HG03378 (cell line): ENCODE measurements around the gene ZNF814.
"Not testable (repeated sequence)": the region's sequence is repeated elsewhere in the genome, so short reads cannot be mapped to it uniquely, and the experiment has no call there.

ENCODE experiments used
- ATAC-seq: cut with Tn5 transposase; IDR thresholded peaks from one replicate; pipeline ENCODE4 v1.9.1; 2021; ENCODE audit warnings: mild to moderate bottlenecking, moderate library complexity; ENCODE audit not compliant: unreplicated experiment

ZNF814 gene

DNA sequence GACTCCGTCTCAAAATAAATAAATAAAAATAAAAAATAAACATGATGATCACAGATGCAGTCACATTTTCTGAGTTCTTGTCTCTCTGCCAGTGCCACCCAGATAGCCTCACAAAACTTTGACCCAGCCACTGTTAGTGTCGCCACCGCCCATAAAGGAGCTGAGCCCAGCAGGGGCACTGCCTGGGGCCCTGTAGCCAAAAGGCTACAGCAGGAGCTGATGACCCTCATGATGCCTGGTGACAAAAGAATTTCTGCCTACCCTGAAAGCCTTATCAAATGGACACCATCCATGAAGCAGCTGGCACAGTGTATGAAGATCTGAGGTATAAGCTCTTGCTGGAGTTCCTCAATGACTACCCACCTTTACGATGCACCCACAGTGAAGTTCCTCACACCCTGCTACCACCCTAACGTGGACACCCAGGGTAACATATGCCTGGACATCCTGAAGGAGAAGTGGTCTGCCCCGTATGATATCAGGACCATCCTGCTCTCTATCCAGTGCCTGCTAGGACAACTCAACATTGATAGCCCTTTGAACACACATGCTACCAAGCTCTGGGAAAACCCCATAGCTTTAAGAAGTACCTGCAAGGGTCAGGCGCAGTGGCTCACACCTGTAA lies 20.9 kb downstream of the ZNF814 start:
- no peak for ATAC-seq

DNA sequence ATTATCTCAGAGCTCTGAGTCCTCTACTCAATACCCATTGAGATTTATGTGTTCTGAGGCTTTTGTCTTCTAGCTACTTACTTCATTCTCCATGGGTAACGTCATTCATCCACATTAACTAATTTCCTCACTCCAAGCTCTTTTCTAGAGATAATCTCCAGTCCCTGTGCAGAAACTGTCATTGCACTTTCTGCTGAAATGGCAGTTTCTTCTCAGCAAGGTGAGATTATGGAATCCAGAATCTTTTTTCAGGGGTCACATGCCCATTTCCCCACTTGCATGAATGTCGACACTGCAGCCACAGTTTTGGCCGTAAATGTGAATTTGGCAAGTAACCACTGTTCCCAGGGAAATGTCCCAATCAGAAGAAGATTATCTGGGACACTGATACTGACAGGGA lies 26.5 kb downstream of the ZNF814 start:
- not testable (repeated sequence) for ATAC-seq

DNA sequence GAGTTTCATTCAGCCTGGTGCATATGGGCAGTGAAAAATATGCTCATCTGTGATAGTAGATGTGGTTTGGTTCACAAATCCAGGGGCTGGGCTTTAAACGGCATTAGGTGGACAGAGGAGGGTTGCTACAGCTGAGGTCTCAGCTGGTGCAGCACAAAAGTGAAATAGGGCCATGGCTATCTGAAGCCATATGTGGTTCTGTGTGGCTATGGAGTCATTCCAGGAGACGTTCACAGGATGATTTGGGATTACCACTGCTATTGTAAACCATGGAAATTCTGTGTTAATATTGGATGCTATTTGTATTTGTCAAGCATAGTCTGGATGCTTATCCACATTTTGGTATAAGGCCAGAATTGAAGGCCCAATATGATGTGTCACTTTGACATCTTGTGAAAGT lies 34.7 kb downstream of the ZNF814 start:
- ATAC-seq, result not testable (repeated sequence)

DNA sequence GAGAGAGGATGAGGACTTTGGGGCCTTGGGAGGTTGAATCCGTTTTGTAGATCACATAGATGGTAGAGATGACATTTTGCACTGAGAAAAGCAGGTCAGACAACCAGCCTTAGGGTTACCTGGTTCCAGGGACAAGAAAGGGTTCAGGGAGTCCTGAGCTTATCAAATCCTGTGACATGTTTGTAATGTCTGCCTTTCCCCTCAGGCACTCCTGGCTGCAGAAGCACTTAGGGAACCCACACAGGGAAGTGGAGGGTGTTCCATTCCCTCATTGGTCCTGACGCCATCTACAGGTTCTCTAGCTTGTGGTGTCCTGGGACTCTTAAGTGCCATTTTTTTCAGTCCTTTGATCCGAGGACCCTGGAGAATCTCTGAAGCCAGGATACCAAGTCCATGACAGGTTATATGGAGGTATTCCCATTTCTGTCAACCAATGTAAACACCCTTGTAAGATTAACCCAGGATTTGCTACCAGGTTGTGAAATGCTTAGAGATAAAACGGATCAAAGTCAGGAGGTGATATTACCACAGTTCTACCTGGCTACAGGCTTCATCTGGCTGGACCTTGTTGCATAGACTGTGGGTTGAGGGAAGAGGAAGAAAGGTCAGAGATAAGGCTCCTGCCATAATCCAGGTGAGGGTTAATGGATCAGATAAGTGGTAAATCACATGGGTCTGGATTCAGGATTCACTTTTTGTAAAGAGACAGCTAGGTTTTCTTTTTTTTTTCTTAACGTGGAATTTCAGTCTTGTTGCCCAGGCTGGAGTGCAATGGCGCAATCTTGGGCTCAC lies 36.8 kb downstream of the ZNF814 start:
- not testable (repeated sequence) for ATAC-seq

DNA sequence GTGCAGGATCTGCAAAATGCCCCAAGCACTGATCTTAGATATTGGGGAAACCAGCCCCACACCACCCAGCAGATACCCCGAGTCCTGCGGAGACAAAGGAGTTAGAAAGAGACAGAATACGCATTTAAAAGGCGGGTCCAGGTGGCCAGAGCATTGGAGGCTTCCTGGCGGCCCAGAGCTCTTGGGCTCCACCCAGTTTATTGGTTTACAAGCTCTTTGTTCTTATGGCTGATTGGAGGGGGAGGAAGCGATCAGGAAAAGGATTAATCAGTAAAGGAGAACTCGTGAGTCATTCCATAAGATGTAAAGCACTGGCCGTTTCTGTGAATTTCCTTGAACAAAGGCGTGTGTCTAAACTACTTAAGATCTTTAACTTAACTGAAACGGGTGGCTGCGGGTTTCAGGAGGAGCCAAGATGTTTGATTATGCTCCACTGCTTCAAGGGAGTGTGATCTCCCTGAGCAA lies 38.3 kb downstream of the ZNF814 start:
- no peak for ATAC-seq

DNA sequence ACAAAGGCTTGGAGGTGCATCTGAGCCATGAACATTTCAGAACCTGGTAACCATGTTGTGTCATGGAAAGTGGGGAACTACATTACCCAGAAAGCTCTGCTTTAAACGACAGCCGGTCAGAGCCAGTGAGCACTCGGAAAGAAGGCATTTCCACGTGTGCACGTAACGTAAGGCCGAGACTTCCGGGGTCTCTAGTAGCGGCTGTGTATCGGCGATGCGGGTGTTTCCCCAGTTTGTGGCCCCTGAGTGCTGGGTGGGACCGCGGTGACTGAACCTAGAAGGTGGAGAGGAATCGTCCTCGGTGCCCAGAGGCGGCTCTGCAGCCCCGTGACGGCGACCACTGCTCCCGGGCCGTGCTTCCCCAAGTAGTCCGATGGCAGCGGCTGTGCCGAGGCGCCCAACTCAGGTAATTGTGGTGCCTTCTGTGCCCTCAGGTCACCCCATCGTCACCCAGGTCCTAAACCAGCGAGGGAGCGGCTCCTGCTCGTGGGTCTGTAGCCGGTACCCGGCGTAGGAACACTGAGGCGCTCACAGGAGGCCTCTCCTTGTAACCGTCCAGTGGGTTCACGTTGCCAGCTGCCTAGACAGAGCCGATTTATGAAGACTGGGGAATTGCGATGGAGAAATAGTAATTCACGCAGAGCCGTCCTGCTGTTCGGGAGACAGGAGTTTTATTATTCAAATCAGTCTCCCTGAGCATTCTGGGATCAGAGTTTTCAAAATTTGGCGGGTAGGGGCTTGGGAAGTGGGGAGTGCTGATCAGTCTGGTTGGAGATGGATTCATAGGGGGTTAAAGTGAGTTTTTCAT lies 39.0 kb downstream of the ZNF814 start, which contains the start of gene ZNF587:
Gene ZNF587 (plus strand): TSS at position 194 of the 808 bp plus-strand sequence. CDS start 180 bp downstream, at position 374.
- peak; percentile 89 for ATAC-seq

DNA sequence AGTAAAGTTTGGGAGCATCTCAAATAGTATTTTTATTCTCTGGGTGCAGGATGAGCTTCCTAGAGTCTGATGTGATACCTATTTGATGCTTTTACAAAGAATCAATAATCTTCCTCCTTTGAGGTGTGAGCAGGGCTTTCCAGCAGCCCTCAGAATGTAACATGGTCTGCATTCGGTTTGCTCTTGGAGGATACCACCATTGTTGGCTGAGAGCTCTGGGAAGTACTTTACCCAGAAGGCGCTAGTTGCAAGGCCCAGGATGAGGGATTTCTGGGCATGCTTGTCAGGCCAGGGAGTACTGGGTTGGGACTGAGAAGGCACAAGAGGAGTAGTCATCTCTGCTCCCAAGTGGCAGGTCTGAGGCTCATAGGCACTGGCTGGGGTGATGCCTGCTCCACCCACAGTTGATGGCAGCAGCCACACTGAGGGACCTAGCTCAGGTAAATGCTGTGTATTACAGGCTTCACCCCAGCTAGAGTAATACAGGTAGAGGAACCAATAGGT lies 39.6 kb downstream of the ZNF814 start:
- peak; percentile 25 for ATAC-seq

DNA sequence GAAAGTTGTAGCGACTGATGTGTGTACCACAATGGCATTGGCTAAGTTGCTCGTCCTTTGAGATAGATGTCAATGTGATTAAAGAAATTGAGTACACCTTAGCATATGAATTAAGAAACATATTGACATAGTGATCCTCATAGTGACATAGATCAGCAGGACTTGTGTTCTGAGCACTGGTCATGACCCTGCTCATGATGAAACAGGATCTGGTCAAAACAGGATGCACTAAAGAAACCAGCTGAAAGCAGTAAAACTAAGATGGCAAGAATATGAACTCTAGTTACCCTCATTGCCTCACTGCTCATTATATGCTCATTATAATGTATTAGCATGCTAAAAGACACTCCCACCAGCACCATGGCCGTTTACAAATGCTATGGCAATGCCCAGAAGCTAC lies 41.7 kb downstream of the ZNF814 start:
- not testable (repeated sequence) for ATAC-seq

DNA sequence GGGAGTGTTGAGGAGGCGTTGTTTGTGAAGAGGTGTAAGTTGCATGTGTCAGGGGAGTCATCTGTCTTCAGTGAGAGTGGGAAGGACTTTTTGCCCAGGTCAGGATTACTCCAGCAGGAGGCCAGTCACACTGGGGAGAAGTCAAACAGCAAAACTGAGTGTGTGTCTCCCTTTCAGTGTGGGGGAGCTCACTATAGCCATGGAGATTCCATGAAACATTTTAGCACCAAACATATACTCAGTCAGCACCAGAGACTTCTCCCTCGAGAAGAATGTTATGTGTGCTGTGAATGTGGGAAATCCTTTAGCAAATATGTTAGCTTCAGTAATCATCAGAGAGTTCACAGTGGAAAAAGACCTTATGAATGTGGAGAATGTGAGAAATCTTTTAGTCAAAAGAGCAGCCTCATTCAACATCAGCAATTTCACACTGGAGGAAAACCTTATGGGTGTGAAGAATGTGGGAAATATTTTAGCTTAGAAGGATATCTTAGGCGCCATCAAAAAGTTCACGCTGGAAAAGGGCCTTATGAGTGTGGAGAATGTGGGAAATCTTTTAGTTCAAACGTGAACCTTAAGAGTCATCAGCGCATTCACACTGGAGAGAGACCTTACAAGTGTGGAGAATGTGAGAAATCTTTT lies 47.6 kb downstream of the ZNF814 start:
- ATAC-seq, result no peak

DNA sequence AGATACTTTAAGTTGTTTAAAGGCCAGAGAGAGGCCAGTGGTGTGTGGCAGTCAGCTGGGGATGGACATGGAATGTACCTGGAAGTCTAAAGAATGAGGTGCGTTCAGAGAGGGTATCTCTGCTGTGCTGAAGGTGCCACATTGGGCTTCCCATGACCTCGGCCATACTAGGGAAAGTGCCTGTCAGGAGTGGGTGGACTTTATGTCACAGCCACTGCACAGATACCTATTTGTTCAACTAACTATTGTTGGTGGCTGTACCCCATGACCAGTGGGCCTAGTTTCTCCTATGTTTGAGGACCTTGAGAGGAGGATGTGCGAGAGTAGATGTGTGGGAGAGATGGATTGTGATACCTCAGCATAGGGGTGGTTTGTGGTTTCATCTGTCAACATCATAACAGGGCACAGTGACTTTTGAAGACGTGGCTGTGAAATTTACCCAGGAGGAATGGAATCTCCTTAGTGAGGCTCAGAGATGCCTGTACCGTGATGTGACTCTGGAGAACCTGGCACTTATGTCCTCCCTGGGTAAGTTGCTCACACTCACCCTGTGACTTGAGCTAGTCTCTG lies 50.1 kb downstream of the ZNF814 start:
- ATAC-seq, result not testable (repeated sequence)

DNA sequence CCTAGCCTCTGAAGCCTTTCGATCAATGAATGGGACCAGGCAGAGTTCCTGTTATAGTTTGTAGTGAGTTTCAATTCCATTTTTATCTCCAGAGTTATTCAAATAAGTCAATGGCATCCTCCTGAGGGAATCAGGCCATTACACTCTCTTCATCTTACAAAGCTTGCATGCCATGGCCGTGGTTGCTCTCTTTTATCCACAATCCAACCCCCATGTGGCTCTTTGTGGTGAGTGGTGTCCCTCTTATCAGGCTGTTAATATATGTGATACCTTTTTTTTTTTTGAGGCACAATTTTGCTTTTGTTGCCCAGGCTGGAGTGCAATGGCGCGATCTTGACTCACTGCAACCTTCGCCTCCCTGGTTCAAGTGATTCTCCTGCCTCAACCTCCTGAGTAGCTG lies 51.8 kb downstream of the ZNF814 start:
- ATAC-seq, result not testable (repeated sequence)

DNA sequence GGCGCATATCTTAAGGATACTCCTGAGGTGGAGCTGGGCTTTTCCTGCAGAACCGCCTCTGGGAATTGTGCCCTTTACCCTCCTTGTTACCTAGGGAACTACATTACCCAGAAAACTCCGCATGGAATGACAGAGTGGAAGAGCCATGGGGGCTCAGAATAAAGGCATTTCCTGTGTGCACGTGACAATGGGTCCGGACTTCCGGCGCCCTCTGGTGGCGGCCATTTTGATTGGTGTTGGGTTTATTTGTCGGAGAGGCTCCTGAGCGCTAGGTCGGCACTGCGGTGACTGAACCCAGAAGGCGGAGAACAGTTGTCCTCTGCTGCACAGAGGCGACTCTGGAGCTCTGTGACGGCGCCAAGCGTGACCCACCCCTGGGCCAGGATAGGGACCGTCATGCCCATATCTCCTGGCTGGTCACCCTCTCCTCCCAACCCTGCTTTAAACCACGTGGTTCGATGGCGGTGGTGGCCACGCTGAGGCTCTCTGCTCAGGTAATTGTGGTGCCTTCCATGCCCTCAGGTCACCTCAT lies 58.7 kb downstream of the ZNF814 start, which contains the start of gene ZNF587B:
Gene ZNF587B (plus strand): TSS at position 229 of the 532 bp plus-strand sequence. CDS start 230 bp downstream, at position 459.
- no peak for ATAC-seq

DNA sequence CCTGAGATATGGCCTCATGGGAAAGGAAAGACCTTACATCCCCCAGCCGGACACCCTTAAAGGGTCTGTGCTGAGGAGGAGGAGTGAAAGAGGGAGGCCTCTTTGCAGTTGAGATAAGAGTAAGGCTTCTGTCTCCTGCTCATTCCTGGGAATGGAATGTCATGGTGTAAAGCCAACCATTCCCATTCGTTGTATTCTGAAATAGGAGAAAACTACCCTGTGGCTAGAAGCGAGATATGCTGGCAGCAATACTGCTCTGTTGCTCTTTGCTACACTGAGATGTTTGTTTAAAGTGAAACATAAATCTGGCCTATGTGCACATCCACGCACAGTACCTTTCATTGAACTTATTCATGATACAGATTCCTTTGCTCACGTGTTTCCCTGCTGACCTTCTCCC lies 59.5 kb downstream of the ZNF814 start:
- no peak for ATAC-seq

DNA sequence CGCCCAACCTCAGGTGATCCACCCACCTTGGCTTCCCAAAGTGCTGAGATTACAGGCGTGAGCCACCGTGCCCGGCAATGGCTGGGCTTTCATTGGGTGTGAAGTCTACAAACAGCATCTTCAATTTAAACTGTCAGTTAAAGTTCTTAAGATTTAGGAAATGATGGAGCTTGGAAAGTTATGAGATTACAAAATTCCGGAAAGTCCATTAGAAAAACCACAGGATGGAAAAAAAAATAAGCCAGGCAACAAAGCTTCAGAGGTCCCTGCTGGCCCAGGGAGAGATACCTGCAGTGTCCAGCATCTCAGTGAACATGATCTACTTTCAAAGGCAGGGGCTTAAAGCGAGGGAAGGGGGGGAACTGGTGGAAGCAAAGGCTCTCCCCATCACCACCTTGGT lies 63.3 kb downstream of the ZNF814 start:
- no peak for ATAC-seq

DNA sequence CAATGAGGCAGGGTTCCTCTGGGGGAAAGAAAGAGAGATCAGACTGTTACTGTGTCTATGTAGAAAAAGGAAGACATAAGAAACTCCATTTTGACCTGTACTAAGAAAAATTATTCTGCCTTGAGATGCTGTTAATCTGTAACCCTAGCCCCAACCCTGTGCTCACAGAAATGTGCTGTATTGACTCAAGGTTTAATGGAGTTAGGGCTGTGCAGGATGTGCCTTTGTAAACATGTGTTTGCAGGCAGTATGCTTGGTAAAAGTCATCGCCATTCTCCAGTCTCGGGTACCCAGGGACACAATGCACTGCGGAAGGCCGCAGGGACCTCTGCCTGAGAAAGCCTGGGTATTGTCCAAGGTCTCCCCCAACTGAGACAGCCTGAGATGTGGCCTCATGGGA lies 65.2 kb downstream of the ZNF814 start:
- ATAC-seq, result not testable (repeated sequence)

DNA sequence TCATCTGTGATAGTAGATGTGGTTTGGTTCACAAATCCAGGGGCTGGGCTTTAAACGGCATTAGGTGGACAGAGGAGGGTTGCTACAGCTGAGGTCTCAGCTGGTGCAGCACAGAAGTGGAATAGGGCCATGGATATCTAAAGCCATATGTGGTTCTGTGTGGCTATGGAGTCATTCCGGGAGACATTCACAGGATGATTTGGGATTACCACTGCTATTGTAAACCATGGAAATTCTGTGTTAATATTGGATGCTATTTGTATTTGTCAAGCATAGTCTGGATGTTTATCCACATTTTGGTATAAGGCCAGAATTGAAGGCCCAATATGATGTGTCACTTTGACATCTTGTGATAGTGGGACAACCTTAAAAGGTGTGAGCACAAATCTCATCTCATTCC lies 65.7 kb downstream of the ZNF814 start:
- not testable (repeated sequence) for ATAC-seq

DNA sequence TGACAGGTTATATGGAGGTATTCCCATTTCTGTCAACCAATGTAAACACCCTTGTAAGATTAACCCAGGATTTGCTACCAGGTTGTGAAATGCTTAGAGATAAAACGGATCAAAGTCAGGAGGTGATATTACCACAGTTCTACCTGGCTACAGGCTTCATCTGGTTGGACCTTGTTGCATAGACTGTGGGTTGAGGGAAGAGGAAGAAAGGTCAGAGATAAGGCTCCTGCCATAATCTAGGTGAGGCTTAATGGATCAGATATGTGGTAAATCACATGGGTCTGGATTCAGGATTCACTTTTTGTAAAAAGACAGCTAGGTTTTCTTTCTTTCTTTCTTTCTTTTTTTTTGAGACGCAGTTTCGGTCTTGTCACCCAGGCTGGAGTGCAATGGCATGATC lies 67.3 kb downstream of the ZNF814 start:
- ATAC-seq, result not testable (repeated sequence)

DNA sequence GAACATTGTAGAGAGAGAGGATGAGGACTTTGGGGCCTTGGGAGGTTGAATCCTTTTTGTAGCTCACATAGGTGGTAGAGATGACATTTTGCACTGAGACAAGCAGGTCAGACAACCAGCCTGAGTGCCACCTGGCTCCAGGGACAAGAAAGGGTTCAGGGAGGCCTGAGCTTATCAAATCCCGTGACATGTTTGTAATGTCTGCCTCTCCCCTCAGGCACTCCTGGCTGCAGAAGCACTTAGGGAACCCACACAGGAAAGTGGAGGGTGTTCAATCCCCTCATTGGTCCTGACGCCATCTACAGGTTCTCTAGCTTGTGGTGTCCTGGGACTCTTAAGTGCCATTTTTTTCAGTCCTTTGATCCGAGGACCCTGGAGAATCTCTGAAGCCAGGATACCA lies 67.7 kb downstream of the ZNF814 start:
- not testable (repeated sequence) for ATAC-seq

DNA sequence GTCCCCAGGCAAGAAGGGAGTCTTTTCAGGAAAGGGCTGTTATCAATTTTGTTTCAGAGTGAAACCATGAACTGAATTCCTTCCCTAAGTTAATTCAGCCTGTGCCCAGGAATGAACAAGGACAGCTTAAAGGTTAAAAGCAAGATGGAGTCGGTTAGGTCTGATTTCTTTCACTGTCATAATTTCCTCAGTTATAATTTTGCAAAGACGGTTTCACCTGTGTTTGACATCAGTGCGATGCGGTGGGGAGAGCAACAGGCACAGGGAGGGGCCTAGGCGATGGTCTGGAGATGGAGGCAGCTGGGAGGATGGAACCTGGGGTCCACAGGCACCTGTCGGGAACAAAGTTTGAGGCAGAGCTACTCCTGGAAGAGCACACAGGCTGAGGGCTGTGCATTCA lies 68.2 kb downstream of the ZNF814 start:
- ATAC-seq, result no peak
